Measurements from ENCODE around the gene LMF1. TPM values are rescaled to one million over a fixed set of nuclear protein-coding genes. Genes with fewer than 3 reads are reported as not detected.

Gene LMF1
- total and polyA plus RNA-seq, 9 of the 15 experiments (the other 6 are each of a cell fraction or from before 2014, with no cell fraction given): 0.11 to 1.6 (median 0.55) TPM; not detected in 1

DNA sequence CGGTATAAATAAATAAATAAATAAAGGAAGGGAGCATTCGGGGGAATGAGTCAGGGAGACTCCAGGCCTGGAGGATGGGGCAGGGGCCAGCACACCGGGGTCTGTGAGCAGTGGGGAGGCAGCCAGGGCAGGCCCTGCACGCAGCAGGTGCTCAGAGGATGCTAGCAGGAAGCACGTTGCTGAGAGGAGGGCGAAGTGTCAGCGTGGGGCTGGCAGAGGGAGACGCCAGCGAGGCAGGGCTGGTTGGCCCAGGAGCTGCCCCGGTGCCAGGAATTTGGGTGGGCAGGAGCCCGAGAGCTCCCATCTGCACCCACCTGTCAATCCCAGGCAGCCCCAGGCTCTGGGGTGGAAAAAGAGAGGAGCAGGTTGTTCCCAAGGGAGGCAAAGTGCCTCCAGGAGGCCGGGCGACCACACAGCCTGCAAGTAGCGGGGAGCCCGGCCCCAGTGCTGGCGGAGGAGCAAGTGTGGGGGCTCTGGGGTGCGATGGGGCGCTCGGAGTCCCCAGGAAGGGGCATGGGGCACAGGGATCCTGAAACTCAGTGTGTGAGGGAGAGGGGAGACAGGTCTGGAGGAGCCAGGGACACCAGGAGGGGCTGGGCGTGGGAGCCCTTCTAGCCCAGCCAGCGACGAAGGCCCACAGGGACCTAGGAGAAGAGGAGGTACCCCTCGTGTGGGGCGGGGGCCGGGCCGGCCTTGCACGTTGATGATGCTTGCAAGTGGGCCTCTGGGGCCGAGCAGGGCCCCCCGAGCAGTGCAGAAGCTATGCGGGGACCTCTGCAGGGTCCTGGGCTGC lies 38.8 kb upstream of the LMF1 start:
- H2AFZ ChIP-seq (ENCODE audit: low read depth, low read length): no peak overlapping the region
- TF ChIP-seq ZNF408 (CRISPR knock-in tag; IDR thresholded peaks at IDR 0.05; ENCODE audit: low read depth) (no peak), ZNF311 (CRISPR knock-in tag; IDR thresholded peaks at IDR 0.05) (no peak), POLR3G (IDR thresholded peaks at IDR 0.05; ENCODE audit: extremely low read depth, insufficient read length, insufficient replicate concordance) (no peak), ZNF778 (CRISPR knock-in tag; IDR thresholded peaks at IDR 0.05) (no peak)
- CTCF ChIA-PET (ENCODE audit: low intra/inter-chr PET ratio): no interaction called here
- no peaks in the 10 kb centered on the region for H3K36me3 ChIP-seq (ENCODE audit: control insufficient read depth, insufficient read depth, low read length)
- no peak for ATAC-seq
- intact Hi-C loops (cut with micrococcal nuclease) (no loop called here), in situ Hi-C loops (cut with MboI) (no loop called here)
- POLR2A ChIA-PET: no interaction called here
- no peaks in the 10 kb centered on the region for H3K9me3 ChIP-seq (replicated peaks; ENCODE audit: control insufficient read depth, insufficient read depth, low read depth, low read length)
- no peak overlapping the region for H3K4me3 ChIP-seq
- H3K4me1 ChIP-seq (replicated peaks in 1 of 2; ENCODE audit: control insufficient read depth in 2 of 2, insufficient read depth in 2 of 2, low read length in 2 of 2): peaks cover 0 to 15% of the 10 kb centered on the region in 2 experiments; a peak in 1 of 5 replicates
- under 1% methylated on average over 22 of the region's 30 CpGs for WGBS (ENCODE audit: insufficient coverage, low coverage, missing lambda C conversion rate)
- no peak for FAIRE-seq
- peaks cover 19% of the 10 kb centered on the region for H4K20me1 ChIP-seq (replicated peaks; ENCODE audit: control insufficient read depth, insufficient read depth, low read length)
- no peak overlapping the region for H3K4me2 ChIP-seq (ENCODE audit: insufficient read depth, low read length)
- no TSS peak for BruUV-seq (replicated peaks)
- no peak for DNase-seq (ENCODE audit: extremely low read depth in 1 of 4, low spot score in 3 of 4)
- peaks cover 23 to 82% of the 10 kb centered on the region in 2 experiments; a peak in 4 of 5 replicates for H3K27me3 ChIP-seq (ENCODE audit: control insufficient read depth in 2 of 2, insufficient read depth in 2 of 2, low read length in 2 of 2)
- H3K9me1 ChIP-seq (ENCODE audit: control insufficient read depth, insufficient read depth, low read length): no peaks in the 10 kb centered on the region
- no peak overlapping the region for H3K9ac ChIP-seq (ENCODE audit: insufficient read depth in 1 of 2, low read depth in 2 of 2, low read length in 2 of 2)
- H3K79me2 ChIP-seq (ENCODE audit: control insufficient read depth, insufficient read depth, low read length): no peaks in the 10 kb centered on the region
- no peak overlapping the region for H3K27ac ChIP-seq (ENCODE audit: extremely low read depth, low read depth, low read length)

GRCh38 chr16:1008085-1008484 lies 37.3 kb upstream of the LMF1 start:
- ChIA-PET POLR2A (interaction anchor here (0.7 to 1.3 kb wide), 2 partner anchors 13 to 87 kb away, joined by 3 to 4 read pairs; no protein-coding TSS in a partner anchor), CTCF (ENCODE audit: low intra/inter-chr PET ratio) (no interaction called here)
- TF ChIP-seq MBD2 (IDR thresholded peaks at IDR 0.05; ENCODE audit: borderline replicate concordance, low read depth): no peak
- TF ChIP-seq CTBP1 (IDR thresholded peaks at IDR 0.05; ENCODE audit: borderline replicate concordance): no peak
- TF ChIP-seq ZFP30 (CRISPR knock-in tag; IDR thresholded peaks at IDR 0.05; ENCODE audit: borderline replicate concordance): no peak
- TF ChIP-seq GTF2E2 (tag; IDR thresholded peaks at IDR 0.05): no peak
- peaks cover 23 to 82% of the 10 kb centered on the region in 2 experiments; a peak in 4 of 5 replicates for H3K27me3 ChIP-seq (ENCODE audit: control insufficient read depth in 2 of 2, insufficient read depth in 2 of 2, low read length in 2 of 2)
- no peaks in the 10 kb centered on the region for H3K79me2 ChIP-seq (ENCODE audit: control insufficient read depth, insufficient read depth, low read length)
- no peaks in the 10 kb centered on the region for H3K9me1 ChIP-seq (ENCODE audit: control insufficient read depth, insufficient read depth, low read length)
- H2AFZ ChIP-seq (ENCODE audit: low read depth, low read length): no peak overlapping the region
- H3K36me3 ChIP-seq (ENCODE audit: control insufficient read depth, insufficient read depth, low read length): no peaks in the 10 kb centered on the region
- 4% methylated on average over 9 of the region's 14 CpGs for WGBS (ENCODE audit: insufficient coverage, low coverage, missing lambda C conversion rate)
- H3K27ac ChIP-seq (ENCODE audit: extremely low read depth, low read depth, low read length): no peak overlapping the region
- H3K4me1 ChIP-seq (replicated peaks in 1 of 2; ENCODE audit: control insufficient read depth in 2 of 2, insufficient read depth in 2 of 2, low read length in 2 of 2): peaks cover 0 to 25% of the 10 kb centered on the region in 2 experiments; a peak in 2 of 5 replicates
- BruUV-seq (replicated peaks): no TSS peak
- ATAC-seq (no peak), DNase-seq (ENCODE audit: extremely low read depth in 1 of 4, low spot score in 3 of 4) (no peak), FAIRE-seq (no peak)
- H3K4me3 ChIP-seq: no peak overlapping the region
- no peaks in the 10 kb centered on the region for H3K9me3 ChIP-seq (replicated peaks; ENCODE audit: control insufficient read depth, insufficient read depth, low read depth, low read length)
- no peak overlapping the region for H3K9ac ChIP-seq (ENCODE audit: insufficient read depth in 1 of 2, low read depth in 2 of 2, low read length in 2 of 2)
- in situ Hi-C loops (cut with MboI): no loop called here
- no peak overlapping the region for H3K4me2 ChIP-seq (ENCODE audit: insufficient read depth, low read length)
- intact Hi-C loops (cut with micrococcal nuclease): no loop called here
- peaks cover 19% of the 10 kb centered on the region for H4K20me1 ChIP-seq (replicated peaks; ENCODE audit: control insufficient read depth, insufficient read depth, low read length)

Measured in K562 (cell line).